Embryonic facial prominence (tissue), 1 donor: Measurements from ENCODE around the gene GXYLT1.
"Not testable (repeated sequence)": the region's sequence is repeated elsewhere in the genome, so short reads cannot be mapped to it uniquely, and the experiment has no call there.

Experiments
- DNase-seq: peaks from one replicate; pipeline ENCODE4 v3.0.0-alpha.2; 2016; ENCODE audit errors: extremely low spot score

The GXYLT1 gene

GRCh38 chr12:42097971-42098370 is 46.7 kb downstream of the GXYLT1 start:
- no peak for DNase-seq

DNA sequence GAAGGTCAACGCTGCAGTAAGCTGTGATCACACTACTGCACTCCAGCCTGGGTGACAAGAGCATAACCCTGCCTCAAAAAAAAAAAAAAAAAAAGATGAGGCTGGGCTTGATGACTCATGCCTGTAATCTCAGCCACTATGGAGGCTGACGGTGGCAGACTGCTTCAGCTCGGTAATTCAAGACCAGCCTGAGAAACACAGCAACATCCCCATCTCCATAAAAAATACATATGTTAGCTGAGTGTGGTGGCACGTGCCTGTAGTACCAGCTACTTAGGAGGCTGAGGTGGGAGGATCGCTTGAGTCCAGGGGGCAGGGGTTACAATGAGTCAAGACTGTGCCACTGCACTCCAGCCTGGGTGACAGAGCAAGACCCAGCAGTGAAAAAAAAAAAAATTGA is 50.4 kb downstream of the GXYLT1 start:
- DNase-seq: no peak

DNA sequence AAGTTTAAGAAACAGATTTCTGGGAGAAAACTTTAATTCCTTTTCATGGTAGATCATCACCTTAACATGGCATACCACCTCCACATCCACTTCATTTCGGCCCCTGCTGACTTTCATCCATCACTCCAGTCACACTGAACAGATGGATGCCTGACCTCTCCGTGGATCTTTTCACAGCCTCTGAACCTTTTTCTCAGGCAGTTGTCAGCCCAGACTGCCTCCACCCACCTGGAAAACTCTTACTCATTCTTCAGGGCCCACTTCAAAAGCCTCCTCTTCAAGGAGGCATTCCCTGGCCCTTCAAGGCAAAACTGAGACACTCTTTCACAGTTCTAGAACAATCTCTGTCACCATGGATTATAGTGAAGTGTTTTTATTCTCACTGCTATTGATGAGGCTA is 52.9 kb downstream of the GXYLT1 start:
- DNase-seq: no peak

GRCh38 chr12:42090899-42091298 is 53.8 kb downstream of the GXYLT1 start:
- DNase-seq: no peak

DNA sequence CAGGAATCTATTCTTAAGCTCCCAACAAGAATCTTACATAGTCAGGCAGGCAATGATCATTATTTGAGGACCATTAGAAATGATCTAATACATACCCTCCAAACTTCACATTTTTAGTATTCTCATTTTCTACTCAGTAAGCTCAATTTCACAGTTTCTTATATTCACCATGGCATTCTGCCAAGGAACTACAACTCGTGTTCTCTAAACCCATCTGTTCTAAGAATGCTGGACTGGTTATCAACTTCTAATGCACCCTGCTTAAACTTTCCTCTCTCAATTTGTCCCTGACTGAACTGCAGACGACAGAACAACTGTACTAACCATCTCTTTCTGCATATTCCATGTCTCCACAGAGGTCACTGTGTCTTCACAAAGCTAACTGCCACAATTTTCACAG is 58.6 kb downstream of the GXYLT1 start:
- DNase-seq: no peak

- DNase-seq: no peak
These were observed 59.1 kb downstream of the GXYLT1 start for GRCh38 chr12:42085594-42085993.

- no peak for DNase-seq
These were observed 60.2 kb downstream of the GXYLT1 start for GRCh38 chr12:42084522-42084921.

DNA sequence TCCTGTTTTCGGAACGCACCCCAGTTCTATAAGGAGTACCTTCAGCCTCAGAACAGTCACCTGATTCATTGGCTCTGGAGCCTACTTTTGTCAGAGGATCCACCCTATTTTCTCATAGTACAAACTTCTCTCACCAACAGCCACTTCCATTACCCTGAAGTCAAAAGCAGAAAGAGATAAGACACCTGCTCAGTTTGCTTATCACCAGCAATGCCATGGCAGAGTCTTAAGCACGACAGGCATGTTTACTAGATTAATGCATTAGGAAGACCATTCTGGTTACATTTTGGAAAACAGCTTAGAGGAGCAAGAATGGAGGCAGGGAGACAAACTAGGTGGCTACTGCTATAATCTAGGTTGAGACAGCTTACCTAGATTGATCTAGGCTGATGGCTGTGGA is 67.7 kb downstream of the GXYLT1 start:
- no peak for DNase-seq

GRCh38 chr12:42070036-42070435 is 74.6 kb downstream of the GXYLT1 start:
- no peak for DNase-seq

DNA sequence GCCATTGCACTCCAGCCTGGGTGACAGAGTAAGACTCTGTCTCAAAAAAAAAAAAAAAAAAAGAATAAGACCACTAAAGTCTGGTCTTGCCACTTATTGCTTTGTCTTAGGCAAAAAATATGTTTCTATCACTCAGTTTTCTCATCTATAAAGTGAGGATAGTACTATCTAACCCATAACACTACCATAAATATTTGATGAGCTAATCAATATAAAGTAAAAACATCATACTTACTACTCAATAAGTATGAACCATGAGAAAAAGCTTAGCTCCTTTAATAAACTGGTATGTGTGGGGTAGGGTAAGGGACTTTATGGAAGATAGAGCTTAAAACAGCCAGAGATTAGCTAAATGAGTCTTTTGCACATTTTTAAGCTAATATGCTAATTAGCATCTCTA is 85.5 kb downstream of the GXYLT1 start:
- no peak for DNase-seq

DNA sequence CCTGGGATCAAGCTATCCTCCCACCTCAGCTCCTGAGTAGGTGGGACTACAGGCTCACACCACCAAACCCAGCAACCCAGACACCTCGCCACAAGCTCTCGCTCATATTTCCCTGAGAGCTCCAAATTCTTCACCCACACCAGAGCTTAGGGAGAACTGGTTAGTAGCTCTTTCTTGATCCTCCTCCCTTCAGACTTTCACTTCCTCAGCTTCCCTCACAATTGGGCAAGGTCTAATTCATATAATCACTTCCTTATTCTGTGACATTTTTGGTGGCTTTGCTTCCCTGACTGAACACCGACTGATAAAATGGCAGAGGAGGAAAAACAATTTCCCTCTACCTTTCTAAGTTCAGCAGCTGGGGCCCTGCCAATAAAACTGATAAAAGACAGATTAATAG is 88.5 kb downstream of the GXYLT1 start:
- no peak for DNase-seq

DNA sequence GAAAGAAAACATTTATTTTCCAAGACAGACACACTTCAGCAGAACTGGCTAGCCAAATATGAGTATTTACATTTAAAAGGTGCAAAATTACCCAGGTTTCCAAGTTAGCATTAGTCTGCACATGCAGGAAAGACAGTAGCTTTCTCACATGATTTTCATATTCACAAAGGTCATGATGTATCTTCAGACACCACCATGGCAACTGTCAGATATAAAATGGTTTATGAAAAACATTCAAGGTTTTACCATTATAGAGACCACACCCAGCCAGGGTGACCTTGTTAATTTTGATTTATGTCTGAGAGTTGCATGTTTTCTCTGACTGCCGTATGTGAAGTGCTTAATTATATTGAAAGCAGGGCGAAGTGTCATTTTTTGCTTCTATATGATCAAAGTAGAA is 91.2 kb downstream of the GXYLT1 start:
- no peak for DNase-seq

- not testable (repeated sequence) for DNase-seq
These were observed 95.7 kb downstream of the GXYLT1 start for GRCh38 chr12:42048980-42049379.

DNA sequence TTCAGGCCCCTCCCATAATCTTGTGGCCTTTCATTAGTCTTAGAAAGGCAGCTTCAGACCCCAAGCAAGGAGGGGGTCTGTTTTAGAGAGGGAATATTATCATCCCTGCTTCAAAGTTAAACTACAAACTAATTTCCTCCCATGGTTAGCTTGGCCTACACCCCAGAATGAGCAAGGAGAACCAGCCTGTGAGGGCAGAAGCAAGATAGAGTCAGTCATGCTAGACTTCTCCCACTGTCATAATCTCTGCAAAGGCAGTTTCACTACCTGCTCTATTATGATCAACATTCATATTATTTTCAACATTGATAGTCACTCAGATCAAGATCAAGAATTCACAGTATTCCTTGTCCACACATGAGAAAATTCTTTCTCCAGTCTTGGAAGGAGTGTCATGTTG is 105.1 kb downstream of the GXYLT1 start:
- DNase-seq: no peak

DNA sequence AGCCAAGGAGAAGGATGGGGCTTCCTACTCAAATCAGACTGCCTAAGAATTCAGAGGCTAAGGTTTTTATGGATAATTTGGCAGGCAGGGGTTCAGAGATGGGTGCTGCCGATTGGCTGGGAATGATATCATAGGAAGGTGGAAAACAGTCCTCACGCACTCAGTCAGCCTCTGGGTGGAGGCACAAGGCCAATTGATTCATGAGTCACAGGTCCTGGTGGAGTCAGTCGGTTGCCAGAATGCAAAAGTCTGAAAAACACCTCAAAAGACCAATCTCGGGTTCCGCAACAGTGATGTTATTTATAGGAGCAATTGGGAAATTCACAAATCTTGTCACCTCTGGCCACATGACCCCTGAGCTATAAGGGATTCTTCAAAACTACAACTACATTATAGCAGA is 105.5 kb downstream of the GXYLT1 start:
- DNase-seq: no peak

DNA sequence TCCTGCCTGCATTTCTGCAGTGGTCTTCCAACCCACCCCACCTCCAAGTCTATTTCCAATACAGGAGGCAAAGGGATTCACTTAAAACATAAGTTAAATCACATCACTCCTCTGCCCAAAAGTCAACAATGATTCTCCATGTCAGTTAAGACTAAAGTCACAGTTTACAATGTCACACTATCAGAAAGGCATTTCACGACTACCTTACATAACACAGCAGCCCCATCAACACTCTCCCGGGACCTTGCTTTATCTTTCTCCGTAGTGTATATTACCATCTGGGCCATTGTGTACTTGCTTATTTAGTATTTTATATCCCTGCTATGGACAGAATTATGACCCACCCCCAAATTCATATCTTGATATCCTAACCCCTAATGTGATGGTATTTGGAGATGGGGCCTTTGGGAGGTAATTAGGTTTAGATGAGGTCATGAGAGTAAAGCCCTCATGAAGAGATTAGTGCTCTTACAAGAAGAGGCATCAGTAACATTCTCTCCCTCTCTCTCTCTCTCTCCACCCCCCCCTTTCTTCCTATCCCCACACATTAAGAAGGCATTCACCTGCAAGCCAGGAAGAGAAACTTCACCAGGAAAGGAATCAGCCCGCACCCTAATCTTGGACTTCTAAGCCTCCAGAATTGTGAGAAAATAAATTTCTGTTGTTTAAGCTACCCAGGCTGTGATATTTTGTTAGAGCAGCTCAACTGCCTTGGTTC is 112.7 kb downstream of the GXYLT1 start:
- DNase-seq: no peak
